Epithelial cell of proximal tubule (primary cell): Measurements from ENCODE around the gene NPAS3. TPM values are rescaled to one million over a fixed set of nuclear protein-coding genes. Genes with fewer than 3 reads are reported as not detected.

Experiments
- DNase-seq: peaks from one replicate; pipeline ENCODE4 v3.0.0-alpha.2; 2011; ENCODE audit warnings: low read depth
- H3K4me3 ChIP-seq: 2 replicates; pipeline ENCODE4 v1.5.1; 2011; ENCODE audit warnings: low read depth, mild to moderate bottlenecking, low read length
- CTCF ChIP-seq: conservative IDR thresholded peaks from 2 replicates; pipeline ENCODE4 v1.5.1; 2012; ENCODE audit warnings: low read depth, mild to moderate bottlenecking, low read length
- total RNA-seq: library from RNA; depleted of rRNA; stranded (reverse); fragments of >200 nt; gene quantifications from 2 replicates; pipeline ENCODE4 v1.2.3, GENCODE V29; 2015

The NPAS3 gene
- total RNA-seq, 1 donor from 2014 or later, result 0.35 TPM

- H3K4me3 ChIP-seq, result no peak overlapping the region
- DNase-seq, result no peak
- TF ChIP-seq CTCF, result no peak
These were observed 601.3 kb downstream of the NPAS3 start for GRCh38 chr14:33539918-33540357.

- H3K4me3 ChIP-seq, result no peak overlapping the region
- TF ChIP-seq CTCF, result no peak
- no peak for DNase-seq
These were observed 602.5 kb downstream of the NPAS3 start for GRCh38 chr14:33541171-33541570.

- no peak overlapping the region for H3K4me3 ChIP-seq
- no peak for TF ChIP-seq CTCF
- DNase-seq, result no peak
These were observed 603.9 kb downstream of the NPAS3 start for GRCh38 chr14:33542338-33543287.

- no peak overlapping the region for H3K4me3 ChIP-seq
- TF ChIP-seq CTCF, result no peak
- no peak for DNase-seq
These were observed 607.0 kb downstream of the NPAS3 start for GRCh38 chr14:33545696-33546095.

GRCh38 chr14:33548606-33549005 is 609.9 kb downstream of the NPAS3 start:
- no peak for TF ChIP-seq CTCF
- DNase-seq, result no peak
- H3K4me3 ChIP-seq, result no peak overlapping the region

- H3K4me3 ChIP-seq, result no peak overlapping the region
- no peak for DNase-seq
- no peak for TF ChIP-seq CTCF
These were observed 613.3 kb downstream of the NPAS3 start for GRCh38 chr14:33551963-33552362.
